Astrocyte (in vitro differentiated cells and primary cell): ENCODE data around the gene PSRC1. TPM values are rescaled to one million over a fixed set of nuclear protein-coding genes. Genes with fewer than 3 reads are reported as not detected.

Source experiments
- DNase-seq: peaks from one replicate; pipeline ENCODE4 v3.0.0-alpha.2; 2010; ENCODE audit warnings: low read depth
- FAIRE-seq: peaks from 2 replicates; lab custom pipeline; 2011; peaks lifted over from hg19 to GRCh38; lab: Jason Lieb, UNC
- H2AFZ ChIP-seq: 2 replicates; pipeline ENCODE4 v1.6.0; 2012; ENCODE audit warnings: low read depth, low read length, inconsistent platforms
- H3K27ac ChIP-seq: 2 replicates; pipeline ENCODE4 v1.5.1; 2011; ENCODE audit warnings: low read depth, low read length, inconsistent platforms
- H3K27me3 ChIP-seq: 2 replicates; pipeline ENCODE4 v1.6.0; 2011; ENCODE audit warnings: low read length, inconsistent platforms; ENCODE audit not compliant: insufficient read depth
- H3K36me3 ChIP-seq: 2 replicates; pipeline ENCODE4 v1.5.1; 2011; ENCODE audit warnings: low read length, inconsistent platforms; ENCODE audit not compliant: insufficient read depth
- H3K4me1 ChIP-seq: 2 replicates; pipeline ENCODE4 v1.5.1; 2011; ENCODE audit warnings: low read length, inconsistent platforms; ENCODE audit not compliant: insufficient read depth
- H3K4me2 ChIP-seq: 2 replicates; pipeline ENCODE4 v1.6.0; 2012; ENCODE audit warnings: low read length, inconsistent platforms
- H3K4me3 ChIP-seq: 2 replicates; pipeline ENCODE4 v1.5.1; 2011; ENCODE audit warnings: low read depth, mild to moderate bottlenecking, low read length, inconsistent platforms; ENCODE audit not compliant: insufficient read depth
- H3K79me2 ChIP-seq: 2 replicates; pipeline ENCODE4 v1.6.0; 2012; ENCODE audit warnings: mild to moderate bottlenecking, low read length, inconsistent platforms; ENCODE audit not compliant: insufficient read depth
- H3K9ac ChIP-seq: 2 replicates; pipeline ENCODE4 v1.6.0; 2012; ENCODE audit warnings: mild to moderate bottlenecking, low read length, inconsistent platforms
- H3K9me3 ChIP-seq: 2 replicates; pipeline ENCODE4 v1.5.1; 2012; ENCODE audit warnings: low read depth, mild to moderate bottlenecking, low read length, inconsistent platforms; ENCODE audit not compliant: insufficient read depth
- H4K20me1 ChIP-seq: 2 replicates; pipeline ENCODE4 v1.6.0; 2012; ENCODE audit warnings: low read length, inconsistent platforms; ENCODE audit not compliant: insufficient read depth
- H3K27ac Mint-ChIP-seq: one replicate; pipeline ENCODE4 v1.8.0; 2021; ENCODE audit warnings: mild to moderate bottlenecking, mixed read lengths; ENCODE audit not compliant: unreplicated experiment
- H3K27me3 Mint-ChIP-seq: one replicate; pipeline ENCODE4 v1.8.0; 2021; ENCODE audit warnings: low read depth, mixed read lengths; ENCODE audit not compliant: unreplicated experiment
- H3K36me3 Mint-ChIP-seq: one replicate; pipeline ENCODE4 v1.8.0; 2021; ENCODE audit warnings: low read depth, mixed read lengths; ENCODE audit not compliant: unreplicated experiment
- H3K4me1 Mint-ChIP-seq: one replicate; pipeline ENCODE4 v1.8.0; 2021; ENCODE audit warnings: low read depth, mixed read lengths; ENCODE audit not compliant: unreplicated experiment
- H3K4me3 Mint-ChIP-seq: one replicate; pipeline ENCODE4 v1.8.0; 2021; ENCODE audit warnings: mild to moderate bottlenecking, moderate library complexity, mixed read lengths; ENCODE audit not compliant: unreplicated experiment
- H3K9me3 Mint-ChIP-seq: one replicate; pipeline ENCODE4 v1.8.0; 2021; ENCODE audit warnings: mild to moderate bottlenecking, mixed read lengths; ENCODE audit not compliant: unreplicated experiment
- EZH2 ChIP-seq: IDR thresholded peaks from 2 replicates; pipeline ENCODE4 v1.6.1; 2012; ENCODE audit warnings: mild to moderate bottlenecking, low read length, inconsistent platforms; ENCODE audit not compliant: insufficient read depth
- total RNA-seq: library from RNA; stranded (reverse); gene quantifications from 2 replicates; pipeline ENCODE4 v1.2.1, GENCODE V29; 2021
- TF ChIP-seq, protein P1 (sequence below): IDR thresholded peaks from 2 replicates; pipeline ENCODE4 v1.5.1; 2011; ENCODE audit warnings: low read depth, mild to moderate bottlenecking, inconsistent platforms, low read length, moderate library complexity; ENCODE audit not compliant: insufficient read depth

Gene PSRC1
- total RNA-seq, 1 donor from 2014 or later, result 7.7 TPM

DNA sequence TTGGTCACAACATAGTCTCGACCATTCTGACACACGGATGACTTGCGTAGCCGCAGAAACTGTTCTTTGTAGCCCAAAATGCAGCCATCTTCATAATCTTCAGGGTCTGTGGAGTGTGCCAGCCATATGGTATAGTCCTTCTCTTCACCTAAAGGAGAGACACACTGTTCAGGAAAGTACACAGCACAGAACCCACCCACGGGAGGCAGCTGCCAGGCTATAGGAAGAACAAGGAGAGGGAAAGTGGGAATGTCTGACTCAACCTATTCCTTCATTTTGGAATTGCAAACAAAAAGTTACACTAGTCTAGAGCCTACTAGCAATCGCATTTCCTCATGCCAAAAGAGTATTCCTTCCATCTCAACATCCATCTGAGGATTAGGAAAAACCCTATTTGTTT, 40.0 kb upstream of the PSRC1 start:
- Mint-ChIP-seq H3K27me3 (no peaks in the 10 kb centered on the region), H3K27ac (no peak overlapping the region)

DNA sequence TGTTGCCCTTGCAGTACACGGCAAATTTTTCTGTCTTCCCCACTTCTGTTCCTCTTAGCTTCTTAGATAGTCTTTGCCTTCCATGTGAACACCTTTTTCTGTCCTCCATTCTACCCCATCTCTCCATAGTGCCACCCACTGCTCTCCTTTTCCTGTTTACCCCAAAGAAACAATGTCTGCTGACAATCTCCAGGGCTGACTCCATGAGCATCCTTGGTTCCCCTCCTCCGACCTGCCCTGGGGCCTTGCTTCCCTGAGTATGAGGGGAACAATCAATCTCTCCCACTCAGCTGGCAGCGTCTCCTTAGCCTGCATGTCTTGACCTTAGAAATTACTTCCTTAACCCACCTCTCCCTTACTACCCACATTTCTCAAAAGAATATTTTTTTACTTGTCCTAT, 36.2 kb upstream of the PSRC1 start:
- H4K20me1 ChIP-seq, result no peaks in the 10 kb centered on the region
- H3K4me2 ChIP-seq, result no peak overlapping the region
- no peaks in the 10 kb centered on the region for H3K79me2 ChIP-seq
- no peak overlapping the region for H3K27ac ChIP-seq
- DNase-seq, result no peak
- no peak overlapping the region for H2AFZ ChIP-seq
- H3K4me3 Mint-ChIP-seq, result no peak overlapping the region
- H3K36me3 Mint-ChIP-seq, result peaks cover 52% of the 10 kb centered on the region
- no peak overlapping the region for H3K4me3 ChIP-seq
- no peak overlapping the region for H3K27ac Mint-ChIP-seq
- TF ChIP-seq, protein P1, sequence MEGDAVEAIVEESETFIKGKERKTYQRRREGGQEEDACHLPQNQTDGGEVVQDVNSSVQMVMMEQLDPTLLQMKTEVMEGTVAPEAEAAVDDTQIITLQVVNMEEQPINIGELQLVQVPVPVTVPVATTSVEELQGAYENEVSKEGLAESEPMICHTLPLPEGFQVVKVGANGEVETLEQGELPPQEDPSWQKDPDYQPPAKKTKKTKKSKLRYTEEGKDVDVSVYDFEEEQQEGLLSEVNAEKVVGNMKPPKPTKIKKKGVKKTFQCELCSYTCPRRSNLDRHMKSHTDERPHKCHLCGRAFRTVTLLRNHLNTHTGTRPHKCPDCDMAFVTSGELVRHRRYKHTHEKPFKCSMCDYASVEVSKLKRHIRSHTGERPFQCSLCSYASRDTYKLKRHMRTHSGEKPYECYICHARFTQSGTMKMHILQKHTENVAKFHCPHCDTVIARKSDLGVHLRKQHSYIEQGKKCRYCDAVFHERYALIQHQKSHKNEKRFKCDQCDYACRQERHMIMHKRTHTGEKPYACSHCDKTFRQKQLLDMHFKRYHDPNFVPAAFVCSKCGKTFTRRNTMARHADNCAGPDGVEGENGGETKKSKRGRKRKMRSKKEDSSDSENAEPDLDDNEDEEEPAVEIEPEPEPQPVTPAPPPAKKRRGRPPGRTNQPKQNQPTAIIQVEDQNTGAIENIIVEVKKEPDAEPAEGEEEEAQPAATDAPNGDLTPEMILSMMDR, result no peak
- TF ChIP-seq EZH2, result no peak
- H3K9me3 ChIP-seq, result no peaks in the 10 kb centered on the region
- H3K36me3 ChIP-seq, result peaks cover 19% of the 10 kb centered on the region
- no peaks in the 10 kb centered on the region for H3K4me1 ChIP-seq
- no peak overlapping the region for H3K9ac ChIP-seq
- no peaks in the 10 kb centered on the region for H3K4me1 Mint-ChIP-seq
- FAIRE-seq, result no peak
- H3K27me3 ChIP-seq, result no peaks in the 10 kb centered on the region
- H3K9me3 Mint-ChIP-seq, result peaks cover 2% of the 10 kb centered on the region
- H3K27me3 Mint-ChIP-seq, result no peaks in the 10 kb centered on the region

More for the DNA sequence above, 40.0 kb upstream of the PSRC1 start:
- DNase-seq, result no peak
- peaks cover 39% of the 10 kb centered on the region for H3K36me3 Mint-ChIP-seq
- no peak overlapping the region for H3K4me2 ChIP-seq
- H2AFZ ChIP-seq, result no peak overlapping the region
- no peaks in the 10 kb centered on the region for H3K4me1 ChIP-seq
- H3K4me1 Mint-ChIP-seq, result no peaks in the 10 kb centered on the region
- no peaks in the 10 kb centered on the region for H4K20me1 ChIP-seq
- no peaks in the 10 kb centered on the region for H3K27me3 ChIP-seq
- H3K79me2 ChIP-seq, result no peaks in the 10 kb centered on the region
- H3K27ac ChIP-seq, result no peak overlapping the region
- no peak for TF ChIP-seq EZH2
- TF ChIP-seq, protein P1, result no peak
- H3K9me3 Mint-ChIP-seq, result no peaks in the 10 kb centered on the region
- H3K4me3 ChIP-seq, result no peak overlapping the region
- H3K9me3 ChIP-seq, result no peaks in the 10 kb centered on the region
- H3K9ac ChIP-seq, result no peak overlapping the region
- FAIRE-seq, result no peak
- peaks cover 14% of the 10 kb centered on the region for H3K36me3 ChIP-seq
- H3K4me3 Mint-ChIP-seq, result no peak overlapping the region

DNA sequence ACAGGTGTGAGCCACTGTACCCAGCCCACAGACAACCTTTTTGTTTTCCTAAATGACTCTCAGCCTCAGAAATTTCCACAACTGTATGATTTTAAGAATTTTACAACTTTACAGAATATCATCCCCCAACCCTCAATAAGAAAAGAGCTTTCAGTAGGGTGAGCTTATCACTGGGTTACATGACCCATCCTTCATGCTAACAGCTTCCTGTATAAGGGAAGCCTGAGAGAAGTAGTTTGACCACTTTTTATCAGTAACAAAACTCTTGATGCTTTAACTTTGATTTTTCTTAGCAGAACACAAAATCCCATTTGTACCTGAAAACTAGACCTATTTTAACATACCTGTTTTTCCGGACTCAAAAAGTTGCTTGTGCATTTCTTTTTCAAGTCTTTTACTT, 33.6 kb upstream of the PSRC1 start:
- Histone ChIP-seq H3K9ac (no peak overlapping the region), H2AFZ (no peak overlapping the region), H4K20me1 (no peaks in the 10 kb centered on the region), H3K9me3 (no peaks in the 10 kb centered on the region), H3K36me3 (peaks cover 16% of the 10 kb centered on the region), H3K4me2 (no peak overlapping the region), H3K4me1 (no peaks in the 10 kb centered on the region), H3K27me3 (no peaks in the 10 kb centered on the region), H3K4me3 (no peak overlapping the region), H3K27ac (no peak overlapping the region), H3K79me2 (no peaks in the 10 kb centered on the region)
- FAIRE-seq (no peak), DNase-seq (no peak)
- H3K9me3 Mint-ChIP-seq, result peaks cover 2% of the 10 kb centered on the region
- H3K4me3 Mint-ChIP-seq, result no peak overlapping the region
- TF ChIP-seq, protein P1, result no peak
- TF ChIP-seq EZH2, result no peak
- no peaks in the 10 kb centered on the region for H3K4me1 Mint-ChIP-seq
- H3K27me3 Mint-ChIP-seq, result no peaks in the 10 kb centered on the region
- H3K36me3 Mint-ChIP-seq, result peaks cover 42% of the 10 kb centered on the region
- no peak overlapping the region for H3K27ac Mint-ChIP-seq
